ENCODE results near the gene IL11RA.

GRCh38 chr9:34685591-34685990 lies 33.6 kb downstream of the IL11RA start:
- TF ChIP-seq POLR2A (IDR thresholded peaks at IDR 0.05; ENCODE audit: low read depth, low read length), result no peak
- TF ChIP-seq TAF1 (IDR thresholded peaks at IDR 0.05; ENCODE audit: borderline replicate concordance, low read depth, low read length), result no peak
- no peak for TF ChIP-seq POLR2AphosphoS5 (IDR thresholded peaks at IDR 0.05; ENCODE audit: low read depth, low read length)
